ENCODE measurements around the gene PAGR1.

PAGR1 gene

GRCh38 chr16:29841631-29842030 lies 25.7 kb downstream of the PAGR1 start:
- TF ChIP-seq, protein P1, sequence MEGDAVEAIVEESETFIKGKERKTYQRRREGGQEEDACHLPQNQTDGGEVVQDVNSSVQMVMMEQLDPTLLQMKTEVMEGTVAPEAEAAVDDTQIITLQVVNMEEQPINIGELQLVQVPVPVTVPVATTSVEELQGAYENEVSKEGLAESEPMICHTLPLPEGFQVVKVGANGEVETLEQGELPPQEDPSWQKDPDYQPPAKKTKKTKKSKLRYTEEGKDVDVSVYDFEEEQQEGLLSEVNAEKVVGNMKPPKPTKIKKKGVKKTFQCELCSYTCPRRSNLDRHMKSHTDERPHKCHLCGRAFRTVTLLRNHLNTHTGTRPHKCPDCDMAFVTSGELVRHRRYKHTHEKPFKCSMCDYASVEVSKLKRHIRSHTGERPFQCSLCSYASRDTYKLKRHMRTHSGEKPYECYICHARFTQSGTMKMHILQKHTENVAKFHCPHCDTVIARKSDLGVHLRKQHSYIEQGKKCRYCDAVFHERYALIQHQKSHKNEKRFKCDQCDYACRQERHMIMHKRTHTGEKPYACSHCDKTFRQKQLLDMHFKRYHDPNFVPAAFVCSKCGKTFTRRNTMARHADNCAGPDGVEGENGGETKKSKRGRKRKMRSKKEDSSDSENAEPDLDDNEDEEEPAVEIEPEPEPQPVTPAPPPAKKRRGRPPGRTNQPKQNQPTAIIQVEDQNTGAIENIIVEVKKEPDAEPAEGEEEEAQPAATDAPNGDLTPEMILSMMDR (conservative IDR thresholded peaks at IDR 0.05; ENCODE audit: low read depth, low read length): no peak
- no peaks in the 10 kb centered on the region for H3K4me1 ChIP-seq (ENCODE audit: low read depth, poor library complexity, severe bottlenecking)
- no peak overlapping the region for H3K27ac ChIP-seq
- H3K79me2 ChIP-seq (ENCODE audit: insufficient read depth, low read depth): no peaks in the 10 kb centered on the region
- H3K4me3 ChIP-seq (IDR thresholded peaks at IDR 0.05; ENCODE audit: insufficient read depth, low read depth, low read length): no peak overlapping the region
- no peaks in the 10 kb centered on the region for H4K20me1 ChIP-seq (ENCODE audit: insufficient read depth)
- no peaks in the 10 kb centered on the region for H3K27me3 ChIP-seq (ENCODE audit: insufficient read depth, low read depth)
- no peak overlapping the region for H2AFZ ChIP-seq (ENCODE audit: low read depth)
- H3K36me3 ChIP-seq (ENCODE audit: insufficient read depth): no peaks in the 10 kb centered on the region
- H3K4me2 ChIP-seq: no peak overlapping the region
- no peak overlapping the region for H3K9ac ChIP-seq

- H3K4me1 ChIP-seq (ENCODE audit: low read depth, poor library complexity, severe bottlenecking): no peaks in the 10 kb centered on the region
- no peaks in the 10 kb centered on the region for H3K27me3 ChIP-seq (ENCODE audit: insufficient read depth, low read depth)
- H2AFZ ChIP-seq (ENCODE audit: low read depth): no peak overlapping the region
- H3K36me3 ChIP-seq (ENCODE audit: insufficient read depth): no peaks in the 10 kb centered on the region
- no peak overlapping the region for H3K4me3 ChIP-seq (IDR thresholded peaks at IDR 0.05; ENCODE audit: insufficient read depth, low read depth, low read length)
- no peak overlapping the region for H3K9ac ChIP-seq
- H4K20me1 ChIP-seq (ENCODE audit: insufficient read depth): no peaks in the 10 kb centered on the region
- H3K79me2 ChIP-seq (ENCODE audit: insufficient read depth, low read depth): no peaks in the 10 kb centered on the region
- no peak overlapping the region for H3K27ac ChIP-seq
- TF ChIP-seq, protein P1 (conservative IDR thresholded peaks at IDR 0.05; ENCODE audit: low read depth, low read length): 0 out of 2 replicates have a peak, but pooled peaks have one; percentile 15
- H3K4me2 ChIP-seq: no peak overlapping the region
Measured at GRCh38 chr16:29842732-29843346, 26.9 kb downstream of the PAGR1 start.

GRCh38 chr16:29843931-29844330 lies 28.0 kb downstream of the PAGR1 start:
- TF ChIP-seq, protein P1 (conservative IDR thresholded peaks at IDR 0.05; ENCODE audit: low read depth, low read length): no peak
- H3K4me1 ChIP-seq (ENCODE audit: low read depth, poor library complexity, severe bottlenecking): no peaks in the 10 kb centered on the region
- no peak overlapping the region for H3K4me2 ChIP-seq
- no peak overlapping the region for H2AFZ ChIP-seq (ENCODE audit: low read depth)
- no peaks in the 10 kb centered on the region for H3K36me3 ChIP-seq (ENCODE audit: insufficient read depth)
- no peak overlapping the region for H3K27ac ChIP-seq
- no peaks in the 10 kb centered on the region for H3K27me3 ChIP-seq (ENCODE audit: insufficient read depth, low read depth)
- H3K9ac ChIP-seq: no peak overlapping the region
- H3K4me3 ChIP-seq (IDR thresholded peaks at IDR 0.05; ENCODE audit: insufficient read depth, low read depth, low read length): no peak overlapping the region
- H3K79me2 ChIP-seq (ENCODE audit: insufficient read depth, low read depth): no peaks in the 10 kb centered on the region
- H4K20me1 ChIP-seq (ENCODE audit: insufficient read depth): no peaks in the 10 kb centered on the region

- no peaks in the 10 kb centered on the region for H3K36me3 ChIP-seq (ENCODE audit: insufficient read depth)
- H3K4me3 ChIP-seq (IDR thresholded peaks at IDR 0.05; ENCODE audit: insufficient read depth, low read depth, low read length): no peak overlapping the region
- no peak overlapping the region for H3K9ac ChIP-seq
- H3K79me2 ChIP-seq (ENCODE audit: insufficient read depth, low read depth): no peaks in the 10 kb centered on the region
- TF ChIP-seq, protein P1 (conservative IDR thresholded peaks at IDR 0.05; ENCODE audit: low read depth, low read length): no peak
- H3K27me3 ChIP-seq (ENCODE audit: insufficient read depth, low read depth): no peaks in the 10 kb centered on the region
- H3K4me2 ChIP-seq: no peak overlapping the region
- H3K4me1 ChIP-seq (ENCODE audit: low read depth, poor library complexity, severe bottlenecking): no peaks in the 10 kb centered on the region
- no peaks in the 10 kb centered on the region for H4K20me1 ChIP-seq (ENCODE audit: insufficient read depth)
- no peak overlapping the region for H3K27ac ChIP-seq
- H2AFZ ChIP-seq (ENCODE audit: low read depth): no peak overlapping the region
Measured at GRCh38 chr16:29844575-29845331, 28.8 kb downstream of the PAGR1 start.
